SU-DHL-6 (cell line): Measurements from ENCODE around the gene FSIP1.

ENCODE experiments used
- EZH2phosphoT487 ChIP-seq: fragments of 200-600 bp; sonication (generic), shearing (Covaris generic); conservative IDR thresholded peaks from 2 replicates; pipeline ENCODE4 v1.6.1; 2018; ENCODE audit warnings: mild to moderate bottlenecking, antibody characterized with exemption, low read length, moderate library complexity, mixed read lengths
- TF ChIP-seq, protein P1 (sequence below): fragments of 200-600 bp; sonication (generic); IDR thresholded peaks from one replicate; pipeline ENCODE4 v1.5.1; 2017; ENCODE audit warnings: antibody characterized with exemption, mild to moderate bottlenecking, low read length, moderate library complexity; ENCODE audit not compliant: insufficient read depth, poor library complexity, severe bottlenecking

DNA sequence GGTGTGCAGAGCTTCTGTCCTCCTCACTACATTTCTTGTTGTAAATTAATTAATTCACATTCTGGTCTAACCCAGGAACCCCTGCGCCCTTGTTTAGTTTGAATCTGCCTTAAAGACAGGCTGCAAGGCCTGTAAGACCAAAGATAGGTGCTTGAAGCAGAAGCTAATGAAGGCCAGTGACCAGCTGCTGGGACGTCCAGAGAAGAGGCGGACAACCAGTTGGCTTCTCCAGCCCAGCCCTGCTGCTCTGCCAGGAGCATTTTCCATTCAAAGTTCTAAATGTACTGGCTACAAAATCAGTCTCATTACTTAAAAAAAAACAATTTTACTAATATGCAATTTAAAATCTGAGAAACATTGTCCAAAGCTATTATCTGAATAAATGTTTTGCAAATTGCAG, 43.6 kb downstream of the FSIP1 start:
- TF ChIP-seq, protein P1, sequence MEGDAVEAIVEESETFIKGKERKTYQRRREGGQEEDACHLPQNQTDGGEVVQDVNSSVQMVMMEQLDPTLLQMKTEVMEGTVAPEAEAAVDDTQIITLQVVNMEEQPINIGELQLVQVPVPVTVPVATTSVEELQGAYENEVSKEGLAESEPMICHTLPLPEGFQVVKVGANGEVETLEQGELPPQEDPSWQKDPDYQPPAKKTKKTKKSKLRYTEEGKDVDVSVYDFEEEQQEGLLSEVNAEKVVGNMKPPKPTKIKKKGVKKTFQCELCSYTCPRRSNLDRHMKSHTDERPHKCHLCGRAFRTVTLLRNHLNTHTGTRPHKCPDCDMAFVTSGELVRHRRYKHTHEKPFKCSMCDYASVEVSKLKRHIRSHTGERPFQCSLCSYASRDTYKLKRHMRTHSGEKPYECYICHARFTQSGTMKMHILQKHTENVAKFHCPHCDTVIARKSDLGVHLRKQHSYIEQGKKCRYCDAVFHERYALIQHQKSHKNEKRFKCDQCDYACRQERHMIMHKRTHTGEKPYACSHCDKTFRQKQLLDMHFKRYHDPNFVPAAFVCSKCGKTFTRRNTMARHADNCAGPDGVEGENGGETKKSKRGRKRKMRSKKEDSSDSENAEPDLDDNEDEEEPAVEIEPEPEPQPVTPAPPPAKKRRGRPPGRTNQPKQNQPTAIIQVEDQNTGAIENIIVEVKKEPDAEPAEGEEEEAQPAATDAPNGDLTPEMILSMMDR = no peak
- TF ChIP-seq EZH2phosphoT487 = no peak
